ENCODE results near the gene TMEM178B.

TMEM178B gene

DNA sequence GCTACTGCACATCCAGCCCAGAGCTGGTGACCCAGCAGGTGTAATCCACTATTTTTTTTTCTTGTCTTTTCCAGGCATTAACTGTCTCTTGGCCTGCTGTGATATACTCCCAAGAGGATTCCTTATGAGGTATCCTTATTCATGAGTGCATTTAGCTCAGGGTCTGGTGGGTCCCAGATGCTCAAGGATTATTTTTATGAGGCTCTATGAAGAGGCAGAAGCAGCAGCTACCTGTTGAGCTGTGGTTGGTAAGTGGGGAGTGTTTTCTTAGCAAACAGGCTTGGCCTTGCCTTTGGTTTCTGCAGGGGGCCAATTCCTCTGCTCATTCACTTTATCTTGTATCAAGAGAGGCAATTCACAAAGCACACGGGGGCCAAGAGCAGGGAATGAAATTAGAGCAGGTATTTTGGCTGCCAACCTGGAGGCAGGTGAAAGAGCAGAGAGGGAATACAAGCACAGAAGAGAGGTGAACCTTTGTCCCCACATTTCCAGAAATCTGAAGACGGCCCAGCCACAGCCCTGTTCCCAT, 221.6 kb downstream of the TMEM178B start:
- DNase-seq = no peak
- intact Hi-C loops (cut with DNase I; ENCODE audit: low total_unique reads) = no loop called here

DNA sequence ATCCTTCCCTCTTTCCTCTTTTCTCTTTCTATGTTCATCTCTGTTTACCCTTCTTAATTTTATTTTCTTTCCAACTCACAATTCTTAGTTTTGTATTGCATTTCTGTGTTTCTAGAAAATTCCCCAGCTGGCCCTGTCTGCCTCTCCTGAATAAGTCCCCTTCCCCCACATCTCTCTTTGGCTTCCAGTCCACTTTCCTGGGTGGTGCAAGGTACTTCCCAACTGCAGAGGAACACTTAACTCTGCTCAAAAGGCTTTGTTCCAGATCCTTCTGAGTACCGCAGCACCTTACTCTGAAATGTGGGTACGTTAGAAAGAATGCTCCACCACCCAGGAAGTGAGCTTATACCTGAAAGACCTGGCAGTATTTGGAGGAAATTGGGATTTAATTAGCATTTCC, 227.0 kb downstream of the TMEM178B start:
- no peak overlapping the region for H3K27ac ChIP-seq
- peaks cover 0 to 4% of the 10 kb centered on the region in 2 donors for H3K27me3 ChIP-seq
- H3K36me3 ChIP-seq = no peaks in the 10 kb centered on the region
- no peaks in the 10 kb centered on the region for H3K4me1 ChIP-seq
- intact Hi-C loops (cut with DNase I; ENCODE audit: low total_unique reads) = no loop called here
- TF ChIP-seq, protein P1, sequence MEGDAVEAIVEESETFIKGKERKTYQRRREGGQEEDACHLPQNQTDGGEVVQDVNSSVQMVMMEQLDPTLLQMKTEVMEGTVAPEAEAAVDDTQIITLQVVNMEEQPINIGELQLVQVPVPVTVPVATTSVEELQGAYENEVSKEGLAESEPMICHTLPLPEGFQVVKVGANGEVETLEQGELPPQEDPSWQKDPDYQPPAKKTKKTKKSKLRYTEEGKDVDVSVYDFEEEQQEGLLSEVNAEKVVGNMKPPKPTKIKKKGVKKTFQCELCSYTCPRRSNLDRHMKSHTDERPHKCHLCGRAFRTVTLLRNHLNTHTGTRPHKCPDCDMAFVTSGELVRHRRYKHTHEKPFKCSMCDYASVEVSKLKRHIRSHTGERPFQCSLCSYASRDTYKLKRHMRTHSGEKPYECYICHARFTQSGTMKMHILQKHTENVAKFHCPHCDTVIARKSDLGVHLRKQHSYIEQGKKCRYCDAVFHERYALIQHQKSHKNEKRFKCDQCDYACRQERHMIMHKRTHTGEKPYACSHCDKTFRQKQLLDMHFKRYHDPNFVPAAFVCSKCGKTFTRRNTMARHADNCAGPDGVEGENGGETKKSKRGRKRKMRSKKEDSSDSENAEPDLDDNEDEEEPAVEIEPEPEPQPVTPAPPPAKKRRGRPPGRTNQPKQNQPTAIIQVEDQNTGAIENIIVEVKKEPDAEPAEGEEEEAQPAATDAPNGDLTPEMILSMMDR (IDR thresholded peaks at IDR 0.05) = no peak
- H3K9me3 ChIP-seq = no peaks in the 10 kb centered on the region
- no peak for DNase-seq
- no peak overlapping the region for H3K4me3 ChIP-seq

More for the DNA sequence above, 221.6 kb downstream of the TMEM178B start:
- H3K4me1 ChIP-seq = no peaks in the 10 kb centered on the region
- H3K27me3 ChIP-seq = peaks cover 0 to 4% of the 10 kb centered on the region in 2 donors
- H3K36me3 ChIP-seq = no peaks in the 10 kb centered on the region
- TF ChIP-seq, protein P1 (IDR thresholded peaks at IDR 0.05) = no peak
- H3K9me3 ChIP-seq = no peaks in the 10 kb centered on the region
- H3K4me3 ChIP-seq = no peak overlapping the region
- H3K27ac ChIP-seq = no peak overlapping the region

DNA sequence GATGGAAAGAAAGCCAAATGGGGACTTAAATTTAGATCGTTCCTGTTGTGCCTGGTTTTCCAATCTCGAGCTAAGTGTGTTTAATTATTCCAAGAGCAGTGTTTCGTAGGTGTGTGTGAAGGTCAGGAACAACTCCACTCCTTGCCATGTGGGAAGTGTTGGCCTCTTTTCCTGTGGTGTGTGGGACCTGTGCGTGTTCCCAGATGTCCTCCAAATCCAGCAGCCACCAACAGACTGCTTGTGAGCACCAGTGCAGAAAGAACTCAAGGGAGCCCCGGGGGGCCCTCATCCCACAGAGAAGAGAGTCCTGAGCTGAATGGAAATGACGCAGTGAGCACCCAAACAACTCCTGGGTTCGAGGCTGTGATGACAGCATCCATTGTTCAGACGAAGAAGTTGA, 227.7 kb downstream of the TMEM178B start:
- Histone ChIP-seq H3K4me3 (no peak overlapping the region), H3K9me3 (no peaks in the 10 kb centered on the region), H3K27me3 (peaks cover 0 to 4% of the 10 kb centered on the region in 2 donors), H3K27ac (no peak overlapping the region), H3K4me1 (no peaks in the 10 kb centered on the region), H3K36me3 (no peaks in the 10 kb centered on the region)
- intact Hi-C loops (cut with DNase I; ENCODE audit: low total_unique reads) = no loop called here
- DNase-seq = no peak
- TF ChIP-seq, protein P1 (IDR thresholded peaks at IDR 0.05) = no peak

DNA sequence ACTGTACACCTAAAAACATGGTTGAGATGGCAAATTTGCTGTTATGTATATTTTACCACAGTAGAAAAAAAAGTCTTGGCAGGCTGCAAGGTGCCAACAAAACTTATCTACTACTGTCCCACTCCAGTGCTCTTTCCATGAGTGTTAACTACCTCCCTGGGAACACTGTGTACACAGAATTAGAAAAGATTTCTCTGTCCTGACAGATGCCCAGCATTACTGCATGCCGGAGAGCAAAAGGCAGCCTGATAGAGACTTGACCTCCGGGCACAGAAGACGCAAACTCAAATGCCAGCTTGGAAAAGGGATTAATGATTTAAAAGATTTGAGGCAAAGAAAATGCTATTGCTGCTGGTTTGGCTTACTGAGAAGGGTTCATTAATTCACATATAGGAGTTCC, 228.8 kb downstream of the TMEM178B start:
- H3K27ac ChIP-seq = no peak overlapping the region
- H3K9me3 ChIP-seq = no peaks in the 10 kb centered on the region
- peaks cover 0 to 4% of the 10 kb centered on the region in 2 donors for H3K27me3 ChIP-seq
- TF ChIP-seq, protein P1 (IDR thresholded peaks at IDR 0.05) = no peak
- no peaks in the 10 kb centered on the region for H3K4me1 ChIP-seq
- DNase-seq = no peak
- intact Hi-C loops (cut with DNase I; ENCODE audit: low total_unique reads) = no loop called here
- no peak overlapping the region for H3K4me3 ChIP-seq
- H3K36me3 ChIP-seq = no peaks in the 10 kb centered on the region

DNA sequence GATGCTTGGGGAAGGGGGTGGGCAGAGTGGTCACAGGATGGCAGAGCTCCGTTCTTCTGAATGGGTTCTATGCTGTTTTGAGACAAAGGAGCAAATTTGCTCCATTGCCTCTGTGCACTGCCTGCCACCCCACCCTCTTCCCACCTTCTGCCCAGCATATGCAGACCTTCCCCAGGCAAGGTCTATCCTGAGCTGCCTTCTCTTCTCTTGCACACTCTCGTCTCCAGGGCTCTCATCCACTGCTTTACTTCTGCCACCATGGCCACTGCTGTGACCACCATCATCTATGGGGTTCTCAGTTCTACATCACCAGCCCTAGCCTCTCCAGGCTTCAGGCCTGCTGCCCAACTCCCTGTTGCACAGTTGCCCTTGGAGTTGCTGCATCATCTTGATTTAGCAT, 230.4 kb downstream of the TMEM178B start:
- Histone ChIP-seq H3K27me3 (peaks cover 0 to 1% of the 10 kb centered on the region in 2 donors), H3K4me3 (no peak overlapping the region), H3K4me1 (no peaks in the 10 kb centered on the region), H3K36me3 (no peaks in the 10 kb centered on the region), H3K27ac (no peak overlapping the region), H3K9me3 (no peaks in the 10 kb centered on the region)
- intact Hi-C loops (cut with DNase I; ENCODE audit: low total_unique reads) = no loop called here
- TF ChIP-seq, protein P1 (IDR thresholded peaks at IDR 0.05) = no peak
- no peak for DNase-seq

DNA sequence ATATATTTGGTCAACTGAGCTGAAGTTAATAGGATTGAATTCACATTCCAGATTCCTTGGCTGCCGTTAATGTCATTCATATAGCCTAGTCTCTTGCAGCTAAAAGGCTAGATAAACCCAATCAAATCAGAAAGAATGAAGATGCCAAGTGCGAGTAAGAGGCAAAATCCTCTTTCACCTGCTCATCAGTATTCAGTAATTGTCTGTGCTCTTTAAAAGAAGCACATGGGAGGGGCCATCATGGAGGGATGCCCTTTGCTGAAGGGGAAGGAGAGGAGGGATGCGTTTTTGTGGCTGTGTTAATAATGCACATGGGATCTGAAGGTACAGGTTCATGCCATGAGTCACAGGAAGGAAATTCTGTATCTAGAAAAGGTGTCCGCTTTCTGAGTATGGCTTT, 232.2 kb downstream of the TMEM178B start:
- no peak for DNase-seq
- Histone ChIP-seq H3K4me1 (no peaks in the 10 kb centered on the region), H3K36me3 (no peaks in the 10 kb centered on the region), H3K9me3 (no peaks in the 10 kb centered on the region), H3K27ac (no peak overlapping the region), H3K27me3 (no peaks in the 10 kb centered on the region), H3K4me3 (no peak overlapping the region)
- intact Hi-C loops (cut with DNase I; ENCODE audit: low total_unique reads) = no loop called here
- TF ChIP-seq, protein P1 (IDR thresholded peaks at IDR 0.05) = no peak
